Retina (tissue), 1 donor: ENCODE measurements around the gene MT1F.

ENCODE experiments used
- DNase-seq: peaks from one replicate; pipeline ENCODE4 v3.0.0-alpha.2; 2016

Gene MT1F

GRCh38 chr16:56701534-56701933 is 43.8 kb downstream of the MT1F start:
- DNase-seq: no peak

- no peak for DNase-seq
Observed at GRCh38 chr16:56702836-56703235, 45.1 kb downstream of the MT1F start.
